Measurements from ENCODE around the gene OSBPL10. TPM values are rescaled to one million over a fixed set of nuclear protein-coding genes. Genes with fewer than 3 reads are reported as not detected.

The OSBPL10 gene
- total and polyA plus RNA-seq, 2 donors (not counting 1 experiment from before 2014, with no cell fraction given): 88.5 to 310 TPM

DNA sequence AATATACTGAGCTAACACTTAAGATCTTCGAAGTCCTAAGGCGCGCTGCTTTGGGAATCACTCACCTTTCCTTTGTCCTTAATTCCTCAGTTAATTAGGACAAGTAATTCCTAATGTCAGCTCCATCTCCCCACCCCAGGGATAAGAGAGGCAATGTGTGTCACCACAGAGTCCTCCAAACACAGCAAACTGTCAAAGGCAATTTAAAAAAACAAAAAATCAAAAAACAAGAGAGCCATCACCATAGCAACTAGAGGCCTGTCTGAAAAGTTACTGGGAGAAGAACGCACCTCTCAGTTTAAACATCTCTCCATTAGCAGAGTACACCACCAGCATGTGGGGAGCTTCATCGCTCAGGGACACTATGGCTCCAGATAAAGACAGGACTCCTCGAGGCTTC is 101.7 kb downstream of the OSBPL10 start:
- peaks cover 35 to 39% of the 10 kb centered on the region in 2 donors for H3K4me1 ChIP-seq (ENCODE audit: control insufficient read depth in 2 of 2, insufficient read depth in 2 of 2, low read length in 2 of 2)
- peaks cover 0 to 4% (median 3%) of the 10 kb centered on the region in 3 donors for H3K9me3 ChIP-seq (ENCODE audit: control extremely low read depth in 1 of 3, control insufficient read depth in 2 of 3, insufficient read depth in 1 of 3, low read length in 2 of 3)
- Mint-ChIP-seq H3K27ac (peak overlapping the region; percentile 54), H3K9me3 (ENCODE audit: insufficient read depth) (peaks cover 2% of the 10 kb centered on the region), H3K27me3 (no peaks in the 10 kb centered on the region), H3K4me1 (peaks cover 76% of the 10 kb centered on the region), H3K4me3 (no peak overlapping the region)
- CTCF ChIA-PET: interaction anchor here (1.3 to 1.5 kb wide), 2 partner anchors 10 to 140 kb away, joined by 3 to 12 read pairs; no protein-coding TSS in a partner anchor
- peaks cover 81% of the 10 kb centered on the region for H3K79me2 ChIP-seq (ENCODE audit: control insufficient read depth, insufficient read depth, low read length)
- intact Hi-C loops (cut with micrococcal nuclease): loop anchor here (5.0 kb wide), 1 partner anchor 38 kb away; no protein-coding TSS in a partner anchor
- peaks cover 42% of the 10 kb centered on the region for H4K20me1 ChIP-seq (ENCODE audit: control insufficient read depth, insufficient read depth, low read length, poor library complexity, severe bottlenecking)
- 89% methylated on average over 4 of the region's 6 CpGs for WGBS (ENCODE audit: insufficient coverage)
- H3K27me3 ChIP-seq (replicated peaks in 1 of 4; ENCODE audit: control extremely low read depth in 1 of 4, control insufficient read depth in 3 of 4, insufficient read depth in 4 of 4, low read length in 3 of 4): no peaks in the 10 kb centered on the region
- ATAC-seq (ENCODE audit: low read depth) (no peak), DNase-seq (no peak)
- H3K36me3 ChIP-seq (replicated peaks in 1 of 2; ENCODE audit: control extremely low read depth in 1 of 2, control insufficient read depth in 1 of 2, extremely low read depth in 1 of 2, insufficient read depth in 2 of 2, low read length in 1 of 2): peaks cover 2 to 48% of the 10 kb centered on the region in 2 experiments
- POLR2A ChIA-PET: no interaction called here
- no peak overlapping the region for H2AFZ ChIP-seq (ENCODE audit: insufficient read depth, low read depth, low read length, poor library complexity, severe bottlenecking)
- no peak overlapping the region for H3K4me3 ChIP-seq (ENCODE audit: control extremely low read depth in 1 of 5, extremely low read depth in 1 of 5, insufficient read depth in 1 of 5, low read depth in 2 of 5, low read length in 4 of 5)
- no peak overlapping the region for H3K4me2 ChIP-seq (replicated peaks; ENCODE audit: low read depth, low read length, poor library complexity, severe bottlenecking)
- TF ChIP-seq EZH2 (IDR thresholded peaks at IDR 0.05; ENCODE audit: borderline replicate concordance, insufficient read depth, low read depth, low read length, poor library complexity, severe bottlenecking): no peak
- TF ChIP-seq, protein P1, sequence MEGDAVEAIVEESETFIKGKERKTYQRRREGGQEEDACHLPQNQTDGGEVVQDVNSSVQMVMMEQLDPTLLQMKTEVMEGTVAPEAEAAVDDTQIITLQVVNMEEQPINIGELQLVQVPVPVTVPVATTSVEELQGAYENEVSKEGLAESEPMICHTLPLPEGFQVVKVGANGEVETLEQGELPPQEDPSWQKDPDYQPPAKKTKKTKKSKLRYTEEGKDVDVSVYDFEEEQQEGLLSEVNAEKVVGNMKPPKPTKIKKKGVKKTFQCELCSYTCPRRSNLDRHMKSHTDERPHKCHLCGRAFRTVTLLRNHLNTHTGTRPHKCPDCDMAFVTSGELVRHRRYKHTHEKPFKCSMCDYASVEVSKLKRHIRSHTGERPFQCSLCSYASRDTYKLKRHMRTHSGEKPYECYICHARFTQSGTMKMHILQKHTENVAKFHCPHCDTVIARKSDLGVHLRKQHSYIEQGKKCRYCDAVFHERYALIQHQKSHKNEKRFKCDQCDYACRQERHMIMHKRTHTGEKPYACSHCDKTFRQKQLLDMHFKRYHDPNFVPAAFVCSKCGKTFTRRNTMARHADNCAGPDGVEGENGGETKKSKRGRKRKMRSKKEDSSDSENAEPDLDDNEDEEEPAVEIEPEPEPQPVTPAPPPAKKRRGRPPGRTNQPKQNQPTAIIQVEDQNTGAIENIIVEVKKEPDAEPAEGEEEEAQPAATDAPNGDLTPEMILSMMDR (IDR thresholded peaks at IDR 0.05): no peak
- H3K27ac ChIP-seq (ENCODE audit: low read length in 2 of 2): peak overlapping the region in 1 of 2 donors; percentile 53
- no peak overlapping the region for H3K9ac ChIP-seq (ENCODE audit: low read length)

DNA sequence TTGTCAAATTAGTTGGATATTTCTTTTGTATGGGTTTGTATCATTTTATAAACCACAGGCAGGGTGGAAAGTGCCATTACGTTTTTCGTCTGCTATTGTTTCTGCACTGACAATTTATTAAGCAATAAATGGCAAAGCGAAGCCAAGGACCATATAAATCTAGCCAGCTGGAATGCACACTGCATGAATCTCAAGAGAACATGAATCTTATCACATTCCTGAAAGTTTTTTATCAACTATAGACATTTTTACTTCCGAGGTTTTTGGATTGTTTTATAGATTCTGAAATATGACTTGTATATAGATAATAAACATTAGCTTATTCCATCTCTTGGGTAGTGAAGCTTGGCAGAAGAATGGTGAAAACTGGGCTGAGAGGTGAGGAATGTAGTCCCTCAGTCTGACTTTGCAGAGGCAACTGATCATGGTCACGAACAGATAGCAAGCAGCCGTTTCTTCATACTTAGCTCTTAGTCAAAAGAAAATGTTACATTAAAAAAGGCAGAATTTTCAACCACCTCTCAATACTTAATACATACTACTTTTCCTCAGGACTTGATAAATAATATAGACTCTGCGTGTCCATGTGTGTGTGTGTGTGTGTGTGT is 102.7 kb downstream of the OSBPL10 start:
- Mint-ChIP-seq H3K27ac (no peak overlapping the region), H3K4me1 (peaks cover 71% of the 10 kb centered on the region), H3K27me3 (no peaks in the 10 kb centered on the region), H3K9me3 (ENCODE audit: insufficient read depth) (peaks cover 2% of the 10 kb centered on the region), H3K4me3 (no peak overlapping the region)
- Histone ChIP-seq H3K9me3 (ENCODE audit: control extremely low read depth in 1 of 3, control insufficient read depth in 2 of 3, insufficient read depth in 1 of 3, low read length in 2 of 3) (peaks cover 0 to 4% (median 3%) of the 10 kb centered on the region in 3 donors), H2AFZ (ENCODE audit: insufficient read depth, low read depth, low read length, poor library complexity, severe bottlenecking) (no peak overlapping the region), H3K36me3 (replicated peaks in 1 of 2; ENCODE audit: control extremely low read depth in 1 of 2, control insufficient read depth in 1 of 2, extremely low read depth in 1 of 2, insufficient read depth in 2 of 2, low read length in 1 of 2) (peaks cover 2 to 48% of the 10 kb centered on the region in 2 experiments), H3K4me1 (ENCODE audit: control insufficient read depth in 2 of 2, insufficient read depth in 2 of 2, low read length in 2 of 2) (peaks cover 25 to 33% of the 10 kb centered on the region in 2 donors), H3K9ac (ENCODE audit: low read length) (no peak overlapping the region), H3K79me2 (ENCODE audit: control insufficient read depth, insufficient read depth, low read length) (peaks cover 73% of the 10 kb centered on the region), H3K4me3 (ENCODE audit: control extremely low read depth in 1 of 5, extremely low read depth in 1 of 5, insufficient read depth in 1 of 5, low read depth in 2 of 5, low read length in 4 of 5) (no peak overlapping the region), H3K27ac (ENCODE audit: low read length in 2 of 2) (no peak overlapping the region), H4K20me1 (ENCODE audit: control insufficient read depth, insufficient read depth, low read length, poor library complexity, severe bottlenecking) (peaks cover 32% of the 10 kb centered on the region), H3K27me3 (replicated peaks in 1 of 4; ENCODE audit: control extremely low read depth in 1 of 4, control insufficient read depth in 3 of 4, insufficient read depth in 4 of 4, low read length in 3 of 4) (no peaks in the 10 kb centered on the region), H3K4me2 (replicated peaks; ENCODE audit: low read depth, low read length, poor library complexity, severe bottlenecking) (no peak overlapping the region)
- intact Hi-C loops (cut with micrococcal nuclease): loop anchor here (5.0 kb wide), 1 partner anchor 39 kb away; no protein-coding TSS in a partner anchor
- ChIA-PET POLR2A (interaction anchor here (0.6 kb wide), 1 partner anchor 24 kb away, joined by 7 read pairs; no protein-coding TSS in a partner anchor), CTCF (interaction anchor here (0.5 to 3.2 kb wide), 5 partner anchors 20 to 142 kb away, joined by 3 to 13 read pairs (median 3); no protein-coding TSS in a partner anchor)
- DNase-seq (no peak), ATAC-seq (ENCODE audit: low read depth) (no peak)
- 90% methylated on average over 3 of the region's 7 CpGs for WGBS (ENCODE audit: insufficient coverage)
- no peak for TF ChIP-seq EZH2 (IDR thresholded peaks at IDR 0.05; ENCODE audit: borderline replicate concordance, insufficient read depth, low read depth, low read length, poor library complexity, severe bottlenecking)
- TF ChIP-seq, protein P1 (IDR thresholded peaks at IDR 0.05): no peak

Measured in B cell (primary cell).